ENCODE results near the gene P4HA2. TPM values are rescaled to one million over a fixed set of nuclear protein-coding genes. Genes with fewer than 3 reads are reported as not detected.
A peak's percentile ranks its signal among the peaks of the same experiment; 100 is the strongest.

Gene P4HA2
- total and polyA plus RNA-seq, 9 of the 15 experiments (the other 6 are each of a cell fraction or from before 2014, with no cell fraction given): 9.6 to 50.0 (median 12.7) TPM

DNA sequence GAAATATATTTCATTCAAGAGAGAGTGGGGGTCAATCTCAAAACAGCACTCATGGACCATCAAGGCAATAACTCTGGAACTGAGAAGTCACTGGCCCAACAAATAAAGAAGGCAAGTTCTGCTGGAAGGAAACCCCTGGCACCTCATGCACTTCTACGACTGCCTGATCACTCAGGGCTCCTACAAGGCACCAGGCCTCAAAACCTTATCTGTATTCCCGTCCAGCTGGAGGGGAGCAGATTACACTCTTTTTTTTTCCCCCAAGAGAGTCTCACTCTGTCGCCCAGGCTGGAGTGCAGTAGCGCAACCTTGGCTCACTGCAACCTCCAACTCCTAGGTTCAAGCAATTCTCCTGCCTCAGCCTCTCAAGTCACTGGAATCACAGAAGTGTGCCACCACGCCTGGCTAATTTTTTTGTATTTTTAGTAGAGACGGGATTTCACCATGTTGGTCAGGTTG is 49.9 kb downstream of the P4HA2 start (continued):
- TF ChIP-seq, protein P1, sequence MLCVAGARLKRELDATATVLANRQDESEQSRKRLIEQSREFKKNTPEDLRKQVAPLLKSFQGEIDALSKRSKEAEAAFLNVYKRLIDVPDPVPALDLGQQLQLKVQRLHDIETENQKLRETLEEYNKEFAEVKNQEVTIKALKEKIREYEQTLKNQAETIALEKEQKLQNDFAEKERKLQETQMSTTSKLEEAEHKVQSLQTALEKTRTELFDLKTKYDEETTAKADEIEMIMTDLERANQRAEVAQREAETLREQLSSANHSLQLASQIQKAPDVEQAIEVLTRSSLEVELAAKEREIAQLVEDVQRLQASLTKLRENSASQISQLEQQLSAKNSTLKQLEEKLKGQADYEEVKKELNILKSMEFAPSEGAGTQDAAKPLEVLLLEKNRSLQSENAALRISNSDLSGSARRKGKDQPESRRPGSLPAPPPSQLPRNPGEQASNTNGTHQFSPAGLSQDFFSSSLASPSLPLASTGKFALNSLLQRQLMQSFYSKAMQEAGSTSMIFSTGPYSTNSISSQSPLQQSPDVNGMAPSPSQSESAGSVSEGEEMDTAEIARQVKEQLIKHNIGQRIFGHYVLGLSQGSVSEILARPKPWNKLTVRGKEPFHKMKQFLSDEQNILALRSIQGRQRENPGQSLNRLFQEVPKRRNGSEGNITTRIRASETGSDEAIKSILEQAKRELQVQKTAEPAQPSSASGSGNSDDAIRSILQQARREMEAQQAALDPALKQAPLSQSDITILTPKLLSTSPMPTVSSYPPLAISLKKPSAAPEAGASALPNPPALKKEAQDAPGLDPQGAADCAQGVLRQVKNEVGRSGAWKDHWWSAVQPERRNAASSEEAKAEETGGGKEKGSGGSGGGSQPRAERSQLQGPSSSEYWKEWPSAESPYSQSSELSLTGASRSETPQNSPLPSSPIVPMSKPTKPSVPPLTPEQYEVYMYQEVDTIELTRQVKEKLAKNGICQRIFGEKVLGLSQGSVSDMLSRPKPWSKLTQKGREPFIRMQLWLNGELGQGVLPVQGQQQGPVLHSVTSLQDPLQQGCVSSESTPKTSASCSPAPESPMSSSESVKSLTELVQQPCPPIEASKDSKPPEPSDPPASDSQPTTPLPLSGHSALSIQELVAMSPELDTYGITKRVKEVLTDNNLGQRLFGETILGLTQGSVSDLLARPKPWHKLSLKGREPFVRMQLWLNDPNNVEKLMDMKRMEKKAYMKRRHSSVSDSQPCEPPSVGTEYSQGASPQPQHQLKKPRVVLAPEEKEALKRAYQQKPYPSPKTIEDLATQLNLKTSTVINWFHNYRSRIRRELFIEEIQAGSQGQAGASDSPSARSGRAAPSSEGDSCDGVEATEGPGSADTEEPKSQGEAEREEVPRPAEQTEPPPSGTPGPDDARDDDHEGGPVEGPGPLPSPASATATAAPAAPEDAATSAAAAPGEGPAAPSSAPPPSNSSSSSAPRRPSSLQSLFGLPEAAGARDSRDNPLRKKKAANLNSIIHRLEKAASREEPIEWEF (CRISPR knock-in tag; IDR thresholded peaks at IDR 0.05): peak; percentile 75
- TF ChIP-seq, protein P2, sequence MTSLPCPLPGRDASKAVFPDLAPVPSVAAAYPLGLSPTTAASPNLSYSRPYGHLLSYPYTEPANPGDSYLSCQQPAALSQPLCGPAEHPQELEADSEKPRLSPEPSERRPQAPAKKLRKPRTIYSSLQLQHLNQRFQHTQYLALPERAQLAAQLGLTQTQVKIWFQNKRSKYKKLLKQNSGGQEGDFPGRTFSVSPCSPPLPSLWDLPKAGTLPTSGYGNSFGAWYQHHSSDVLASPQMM (CRISPR knock-in tag; IDR thresholded peaks at IDR 0.05): no peak
- TF ChIP-seq SLC30A9 (CRISPR knock-in tag; IDR thresholded peaks at IDR 0.05) (no peak), NR0B1 (IDR thresholded peaks at IDR 0.05; ENCODE audit: partially characterized antibody) (no peak), NCOA2 (IDR thresholded peaks at IDR 0.05; ENCODE audit: partially characterized antibody in 2 of 2) (no peak), FOS (IDR thresholded peaks at IDR 0.05; ENCODE audit: extremely low read depth, insufficient read length) (no peak), FOXO4 (CRISPR knock-in tag; IDR thresholded peaks at IDR 0.05) (no peak), RREB1 (CRISPR knock-in tag; IDR thresholded peaks at IDR 0.05) (no peak), ZNF354B (CRISPR knock-in tag; IDR thresholded peaks at IDR 0.05) (no peak), ZNF274 (IDR thresholded peaks at IDR 0.05; ENCODE audit: borderline replicate concordance, low read depth, low read length) (no peak), ZNF217 (CRISPR knock-in tag; IDR thresholded peaks at IDR 0.05) (no peak), FOXA3 (CRISPR knock-in tag; conservative IDR thresholded peaks at IDR 0.05 in 1 of 2, IDR thresholded peaks at IDR 0.05 in 1 of 2) (no peak)
- TF ChIP-seq, protein P3, sequence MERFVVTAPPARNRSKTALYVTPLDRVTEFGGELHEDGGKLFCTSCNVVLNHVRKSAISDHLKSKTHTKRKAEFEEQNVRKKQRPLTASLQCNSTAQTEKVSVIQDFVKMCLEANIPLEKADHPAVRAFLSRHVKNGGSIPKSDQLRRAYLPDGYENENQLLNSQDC (CRISPR knock-in tag; IDR thresholded peaks at IDR 0.05): no peak

Data from K562 (cell line).